ENCODE data around the gene PYHIN1.
"Not testable (repeated sequence)": the region's sequence is repeated elsewhere in the genome, so short reads cannot be mapped to it uniquely, and the experiment has no call there.

The PYHIN1 gene

GRCh38 chr1:158984386-158984785 is 53.0 kb downstream of the PYHIN1 start:
- no peak for DNase-seq

- DNase-seq, result no peak
Observed at GRCh38 chr1:158989424-158989823, 58.1 kb downstream of the PYHIN1 start.

- DNase-seq, result no peak
Observed at GRCh38 chr1:158992787-158993312, 61.5 kb downstream of the PYHIN1 start.

- DNase-seq, result no peak
Observed at GRCh38 chr1:158996998-158997397, 65.6 kb downstream of the PYHIN1 start.

GRCh38 chr1:158998037-158998780 is 66.9 kb downstream of the PYHIN1 start:
- no peak for DNase-seq

- DNase-seq, result peak; percentile 68
Observed at GRCh38 chr1:158998781-158999161, 67.4 kb downstream of the PYHIN1 start.

GRCh38 chr1:158999316-159000069 is 68.1 kb downstream of the PYHIN1 start:
- DNase-seq, result no peak

DNA sequence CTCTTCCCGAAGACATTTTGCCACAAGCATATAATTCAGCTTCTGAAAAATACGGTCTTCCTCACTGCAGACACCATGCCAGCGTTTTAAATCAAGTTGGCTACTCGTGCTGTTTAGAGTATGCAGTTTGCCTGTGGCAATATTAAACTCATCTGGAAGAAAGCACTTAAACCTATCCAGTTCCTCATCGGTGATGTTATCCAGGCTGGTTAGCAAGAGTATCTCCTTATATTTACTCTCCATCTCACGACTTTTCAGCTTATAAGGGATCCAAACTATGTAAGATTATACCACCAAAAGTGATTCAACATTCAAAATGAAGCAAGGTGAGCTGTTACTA is 68.7 kb downstream of the PYHIN1 start:
- no peak for DNase-seq

DNA sequence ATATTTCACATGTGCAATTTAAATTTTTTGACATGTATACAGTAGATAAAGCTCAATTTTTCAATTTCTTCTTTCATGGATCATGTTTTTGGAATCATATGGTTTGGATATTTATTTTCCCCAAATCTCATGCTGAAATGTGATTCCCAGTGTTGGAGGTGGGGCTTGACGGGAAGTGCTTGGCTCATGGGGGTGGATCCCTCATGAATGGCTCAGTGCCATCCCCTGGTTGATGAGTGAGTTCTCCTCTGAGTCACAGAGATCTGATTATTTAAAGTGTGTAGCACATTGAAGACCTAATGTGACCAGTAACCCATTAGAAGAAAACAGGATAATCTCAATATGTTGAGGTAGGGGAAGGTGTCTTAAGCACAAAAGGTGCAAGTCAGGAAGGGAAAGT is 69.3 kb downstream of the PYHIN1 start:
- DNase-seq, result no peak

- DNase-seq, result no peak
Observed at GRCh38 chr1:159005161-159005560, 73.8 kb downstream of the PYHIN1 start.

- no peak for DNase-seq
Observed at GRCh38 chr1:159005676-159006075, 74.3 kb downstream of the PYHIN1 start.

- not testable (repeated sequence) for DNase-seq
Observed at GRCh38 chr1:159006210-159006807, 75.0 kb downstream of the PYHIN1 start.

DNA sequence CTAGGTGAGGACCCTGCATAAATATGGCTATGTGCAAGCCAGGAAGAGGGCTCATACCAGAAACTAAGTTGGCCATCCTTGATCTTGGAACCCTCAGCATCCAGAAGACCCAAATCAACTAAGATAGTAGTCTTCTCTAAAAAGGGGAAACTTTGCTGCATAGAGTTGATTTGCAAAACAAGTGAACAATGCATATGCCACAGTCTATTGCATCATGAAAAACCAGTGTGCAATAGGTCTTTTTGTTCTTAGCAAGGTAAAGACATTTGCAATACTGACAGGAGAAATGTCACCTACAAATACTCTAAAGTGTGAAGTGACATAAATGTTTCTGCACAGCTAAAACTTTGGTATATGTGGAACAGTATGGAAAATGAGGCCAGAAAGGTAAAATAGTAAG is 76.4 kb downstream of the PYHIN1 start:
- peak; percentile 44 for DNase-seq

DNA sequence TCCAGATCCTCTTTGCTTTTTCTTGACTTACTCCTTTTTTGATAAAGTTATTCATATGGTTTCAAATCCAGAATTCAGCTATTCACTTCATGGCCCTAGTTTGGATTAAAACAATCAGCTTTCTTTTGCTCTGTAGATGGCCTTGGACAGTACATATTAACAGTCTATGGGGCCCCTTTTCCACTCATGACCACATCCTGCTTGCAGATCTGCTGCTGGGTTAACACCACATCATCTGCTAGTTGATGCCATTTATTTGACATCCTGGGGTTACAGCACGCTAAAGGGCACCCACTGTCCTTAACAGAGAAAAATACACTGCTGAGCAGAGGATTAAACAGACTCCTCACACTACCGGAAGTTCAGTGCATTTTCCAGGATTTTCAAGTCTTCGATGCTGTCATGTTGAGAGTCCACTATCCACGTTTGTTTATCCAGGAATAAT is 77.4 kb downstream of the PYHIN1 start:
- peak; percentile 78 for DNase-seq

DNA sequence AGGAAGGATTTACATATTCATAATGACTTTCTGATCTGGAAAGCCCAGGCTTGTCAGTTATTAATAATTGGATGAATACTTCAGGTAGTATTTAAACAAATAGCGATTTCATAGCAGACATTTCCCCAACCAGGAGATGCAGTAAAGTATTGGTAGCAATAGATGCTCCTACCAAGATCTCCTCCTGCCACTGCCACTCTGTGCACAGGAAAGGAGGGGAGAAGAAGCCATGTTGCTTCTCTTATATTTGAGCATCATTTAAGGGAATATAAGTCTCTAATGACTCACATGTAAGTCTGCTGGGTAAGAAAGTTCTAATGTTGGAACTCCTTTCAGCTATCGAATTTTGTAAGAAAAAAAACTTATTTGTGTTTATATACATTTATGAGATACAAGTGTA is 77.9 kb downstream of the PYHIN1 start:
- no peak for DNase-seq

DNA sequence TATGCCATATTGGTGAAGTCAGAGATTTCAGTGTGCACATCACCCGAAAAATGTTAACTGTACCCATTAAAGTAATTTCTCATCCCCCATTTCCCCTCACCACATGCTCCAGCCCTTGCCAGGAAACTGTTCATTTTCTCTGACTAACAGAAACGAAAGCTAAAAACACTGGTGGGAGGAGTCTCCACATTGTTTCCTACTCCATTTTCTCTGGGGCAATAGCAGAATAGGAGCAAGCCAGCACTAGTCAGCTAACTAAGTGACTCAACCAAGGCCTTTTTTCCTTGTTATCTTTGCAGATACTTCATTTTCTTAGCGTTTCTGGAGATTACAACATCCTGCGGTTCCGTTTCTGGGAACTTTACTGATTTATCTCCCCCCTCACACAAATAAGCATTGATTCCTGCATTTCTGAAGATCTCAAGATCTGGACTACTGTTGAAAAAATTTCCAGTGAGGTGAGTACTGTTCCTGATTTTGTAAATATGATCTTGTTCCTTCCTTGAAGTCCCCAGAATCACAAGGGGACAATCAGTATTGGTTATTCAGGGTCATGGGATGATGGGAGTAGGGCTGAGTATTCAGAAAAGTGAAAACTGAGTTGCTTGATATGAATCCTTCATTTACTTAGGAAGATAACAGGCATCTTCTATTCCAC is 78.5 kb downstream of the PYHIN1 start, which contains the start of gene IFI16:
TSS of gene IFI16 (plus strand) at position 204 of the 658 bp plus-strand sequence. CDS start 4,774 bp downstream, outside the sequence.
- peak; percentile 94 for DNase-seq

DNA sequence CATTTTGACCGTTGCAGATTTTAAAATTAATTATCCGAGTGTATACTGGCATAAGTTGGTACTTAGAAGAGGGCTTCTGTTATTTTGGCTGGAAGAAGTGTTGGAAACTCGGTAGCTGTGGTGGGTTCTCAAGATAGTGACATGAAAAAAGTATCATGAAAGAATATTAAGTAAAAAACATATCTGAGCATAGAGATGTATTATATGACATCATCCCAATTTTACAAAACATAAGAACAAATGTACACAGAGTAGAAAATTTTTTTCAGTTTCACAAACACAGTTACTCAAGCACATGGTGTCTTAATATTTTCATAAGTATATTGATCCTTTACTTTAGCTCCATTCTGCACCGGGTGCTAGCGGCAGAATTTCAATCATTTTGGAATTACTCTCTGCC is 79.0 kb downstream of the PYHIN1 start:
- DNase-seq, result no peak

DNA sequence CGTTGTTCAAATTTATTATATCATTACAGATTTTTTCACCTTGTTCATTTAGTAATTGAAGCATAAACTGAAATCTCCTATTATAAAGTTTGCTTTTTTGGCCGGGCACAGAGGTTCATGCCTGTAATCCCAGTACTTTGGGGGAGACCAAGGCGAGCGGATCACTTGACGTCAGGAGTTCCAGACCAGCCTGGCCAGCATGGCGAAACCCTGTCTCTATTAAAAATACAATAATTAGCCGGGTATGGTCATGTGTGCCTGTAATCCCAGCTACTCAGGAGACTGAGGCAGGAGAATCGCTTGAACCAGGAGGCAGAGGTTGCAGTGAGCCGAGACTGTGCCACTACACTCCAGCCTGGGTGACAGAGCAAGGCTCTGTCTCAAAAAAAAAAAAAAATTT is 79.6 kb downstream of the PYHIN1 start:
- not testable (repeated sequence) for DNase-seq

DNA sequence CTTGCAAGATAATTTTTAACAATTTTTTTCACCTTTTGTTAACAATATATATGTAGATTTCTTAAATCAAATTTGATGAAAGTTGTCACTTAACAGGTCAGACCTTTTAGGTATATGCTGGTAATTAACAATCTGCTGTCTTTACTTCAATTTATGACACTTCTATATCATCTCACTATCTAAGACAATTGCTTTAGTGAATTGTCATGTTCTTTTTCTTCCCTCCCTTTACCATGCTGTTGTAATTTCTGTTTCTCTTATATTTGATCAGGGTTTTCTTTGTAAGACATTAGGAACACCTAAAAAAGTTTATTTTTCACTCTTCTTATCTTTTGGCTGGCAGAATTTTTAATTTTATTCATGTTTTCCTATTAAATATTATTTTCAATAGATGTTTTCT is 80.4 kb downstream of the PYHIN1 start:
- no peak for DNase-seq

- DNase-seq, result peak; percentile 4
Observed at GRCh38 chr1:159012495-159012894, 81.1 kb downstream of the PYHIN1 start.

GRCh38 chr1:159014003-159014571 is 82.7 kb downstream of the PYHIN1 start:
- DNase-seq, result no peak

DNA sequence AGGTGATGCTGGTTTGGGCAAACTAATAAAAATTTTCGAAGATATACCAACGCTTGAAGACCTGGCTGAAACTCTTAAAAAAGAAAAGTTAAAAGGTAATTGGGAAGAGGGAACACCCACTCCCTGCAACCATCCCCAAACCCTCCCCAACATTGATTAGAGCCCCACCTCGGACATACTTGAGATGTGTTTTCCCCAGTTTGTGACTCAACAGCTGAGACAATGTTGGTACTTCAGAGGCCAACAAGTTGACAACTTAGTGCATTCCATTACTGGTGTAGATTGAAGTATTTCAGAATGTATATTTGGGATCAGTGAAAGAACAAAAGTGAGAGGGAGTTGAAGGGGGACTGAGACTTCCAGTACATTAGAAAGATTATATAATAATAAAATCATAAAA is 83.5 kb downstream of the PYHIN1 start:
- no peak for DNase-seq

DNA sequence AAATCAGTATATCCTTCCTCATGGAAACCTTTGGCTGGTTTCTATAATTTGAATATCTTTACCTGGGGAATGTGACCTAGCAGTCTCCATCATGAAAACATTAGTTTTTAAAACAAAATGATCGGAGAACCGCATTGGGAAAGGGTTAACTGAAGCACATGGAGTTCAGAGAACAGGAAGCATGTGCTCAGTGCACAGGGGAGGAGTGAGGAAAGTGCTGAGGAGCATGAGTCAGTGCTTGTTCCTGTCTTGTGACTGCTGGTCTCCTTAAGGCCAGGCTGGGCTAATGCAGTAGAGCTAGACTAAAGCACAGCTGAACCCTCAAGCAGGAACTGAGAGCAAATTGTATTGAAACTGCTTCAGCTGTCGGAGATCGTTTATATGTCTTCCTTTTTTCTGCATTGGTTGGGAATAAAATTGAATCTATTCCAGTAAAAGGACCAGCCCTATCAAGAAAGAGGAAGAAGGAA is 84.1 kb downstream of the PYHIN1 start:
- peak; percentile 99 for DNase-seq
